ENCODE measurements around the gene ZSCAN5C.

DNA sequence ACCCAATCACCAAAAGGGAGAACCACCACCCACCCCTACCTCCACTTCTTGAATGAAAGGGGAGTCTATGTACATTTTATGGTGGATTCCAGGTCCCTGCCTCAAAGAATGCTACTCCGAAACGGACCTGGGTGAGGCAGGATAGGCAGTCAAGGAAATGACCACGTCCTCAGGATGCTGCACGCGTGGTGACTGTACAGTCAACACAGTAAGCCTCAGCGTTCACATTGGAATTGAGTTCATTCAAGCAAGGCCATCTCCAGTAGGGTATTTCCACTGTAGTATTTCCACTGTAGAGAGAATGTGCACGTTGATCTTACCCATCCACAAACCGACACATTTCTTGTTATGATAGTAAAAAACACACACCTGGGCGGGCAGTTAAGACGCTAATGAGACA, 16.9 kb downstream of the ZSCAN5C start:
- no peak for TF ChIP-seq POLR2AphosphoS5 (IDR thresholded peaks at IDR 0.05)
- no peak for TF ChIP-seq POLR2A (IDR thresholded peaks at IDR 0.05)
- no peak for TF ChIP-seq CTCF (IDR thresholded peaks at IDR 0.05)
